PC-9 (cell line): ENCODE measurements around the gene OR9Q1. TPM values are rescaled to one million over a fixed set of nuclear protein-coding genes. Genes with fewer than 3 reads are reported as not detected.

Experiments used
- BruUV-seq: library from RNA; stranded (reverse); fragments of 400-500 nt; replicated peaks from 2 replicates; lab custom pipeline; 2021; lab: Mats Ljungman, UMichigan
- CTCF ChIA-PET: fragments of 300-600 bp; sonication (Branson Sonifier 250); formaldehyde crosslinking; loops from one replicate; lab custom pipeline; 2022; ENCODE audit warnings: antibody characterized with exemption; lab: Charles Lee
- POLR2A ChIA-PET: fragments of 300-600 bp; sonication (Branson Sonifier 250); formaldehyde crosslinking; loops from one replicate; lab custom pipeline; 2022; ENCODE audit warnings: antibody characterized with exemption; ENCODE audit not compliant: unreplicated experiment; lab: Charles Lee
- DNase-seq, 2 experiments: peaks; one replicate each; pipeline versions ENCODE4 v3.0.0 to v3.0.0-alpha.2; 2015 to 2022; ENCODE audit warnings: mixed read lengths in 1 of 2
- H2AFZ ChIP-seq: fragments of 200-600 bp; sonication (generic); 2 replicates; pipeline ENCODE4 v1.8.1; 2017; ENCODE audit warnings: antibody characterized with exemption
- H3F3A ChIP-seq: fragments of 200-600 bp; sonication (generic); 2 replicates; pipeline ENCODE4 v1.8.1; 2017; ENCODE audit warnings: antibody characterized with exemption, mild to moderate bottlenecking, low read depth; ENCODE audit not compliant: insufficient read depth
- H3K27ac ChIP-seq: fragments of 200-600 bp; sonication (generic); 2 replicates; pipeline ENCODE4 v1.6.1; 2016; ENCODE audit warnings: mixed run types
- H3K27me3 ChIP-seq: fragments of 200-600 bp; sonication (generic); 2 replicates; pipeline ENCODE4 v1.6.1; 2016; ENCODE audit warnings: low read depth, mixed run types; ENCODE audit not compliant: insufficient read depth
- H3K36me3 ChIP-seq: fragments of 200-600 bp; sonication (generic); 2 replicates; pipeline ENCODE4 v1.6.1; 2016; ENCODE audit warnings: low read depth, mixed run types
- H3K4me1 ChIP-seq: fragments of 200-600 bp; sonication (generic); replicated peaks from 2 replicates; pipeline ENCODE4 v1.6.1; 2016; ENCODE audit warnings: mixed run types; ENCODE audit not compliant: insufficient read depth
- H3K4me2 ChIP-seq: fragments of 200-600 bp; sonication (generic); 2 replicates; pipeline ENCODE4 v1.6.1; 2017; ENCODE audit warnings: mixed run types
- H3K4me3 ChIP-seq: fragments of 200-600 bp; sonication (generic); 2 replicates; pipeline ENCODE4 v1.6.1; 2016; ENCODE audit warnings: mixed run types
- H3K79me2 ChIP-seq: fragments of 200-600 bp; sonication (generic); 2 replicates; pipeline ENCODE4 v1.6.1; 2017; ENCODE audit warnings: low read depth, mixed run types
- H3K9me2 ChIP-seq: fragments of 200-600 bp; sonication (generic); 2 replicates; pipeline ENCODE4 v1.8.1; 2017; ENCODE audit warnings: mild to moderate bottlenecking; ENCODE audit not compliant: insufficient read depth
- H3K9me3 ChIP-seq: fragments of 200-600 bp; sonication (generic); 2 replicates; pipeline ENCODE4 v1.8.1; 2016; ENCODE audit warnings: low read depth; ENCODE audit not compliant: insufficient read depth
- H4K20me1 ChIP-seq: fragments of 200-600 bp; sonication (generic); 2 replicates; pipeline ENCODE4 v1.8.1; 2017; ENCODE audit not compliant: insufficient read depth
- EZH2 ChIP-seq: fragments of 200-600 bp; sonication (generic); IDR thresholded peaks from 2 replicates; pipeline ENCODE4 v1.8.0; 2017; ENCODE audit warnings: antibody characterized with exemption, low read depth
- intact Hi-C: fragments of 100-400 bp; cut with micrococcal nuclease; formaldehyde crosslinking; loops from one replicate; pipeline ENCODE4 v1.10.0; 2022; ENCODE audit not compliant: unreplicated experiment
- total RNA-seq: library from RNA; stranded (reverse); gene quantifications from 2 replicates; pipeline ENCODE4 v1.2.3, GENCODE V29; 2021
- TF ChIP-seq, protein P1 (sequence below): fragments of 200-600 bp; sonication (generic); conservative IDR thresholded peaks from 2 replicates; pipeline ENCODE4 v1.6.1; 2017; ENCODE audit warnings: mixed run types, antibody characterized with exemption, mild to moderate bottlenecking, moderate library complexity

OR9Q1 gene
- total RNA-seq, 1 experiment from 2014 or later: not detected

DNA sequence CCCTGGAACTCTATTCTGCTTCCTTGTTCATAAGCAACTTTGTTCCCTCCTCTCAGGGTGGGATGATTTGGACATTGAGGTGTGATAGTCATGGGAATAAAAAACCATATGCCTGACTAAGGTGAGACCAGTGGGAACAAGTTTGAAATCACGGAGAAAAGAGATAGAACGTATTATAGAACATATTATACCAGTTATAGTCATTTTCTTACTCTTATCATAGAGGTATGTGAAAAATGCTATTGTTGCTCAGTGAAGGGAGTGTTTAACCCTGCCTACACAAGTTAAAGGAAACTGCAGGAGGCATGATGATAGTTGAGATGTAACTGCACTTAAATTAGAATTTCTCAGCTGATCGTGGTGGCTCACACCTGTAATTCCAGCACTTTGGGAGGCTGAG lies 22.6 kb downstream of the OR9Q1 start:
- H3K4me2 ChIP-seq: no peak overlapping the region
- ChIA-PET CTCF (no interaction called here), POLR2A (no interaction called here)
- no peaks in the 10 kb centered on the region for H3K4me1 ChIP-seq
- no peaks in the 10 kb centered on the region for H4K20me1 ChIP-seq
- no peaks in the 10 kb centered on the region for H3K9me3 ChIP-seq
- no TSS peak for BruUV-seq
- no peak overlapping the region for H2AFZ ChIP-seq
- no peak overlapping the region for H3K4me3 ChIP-seq
- no peaks in the 10 kb centered on the region for H3F3A ChIP-seq
- H3K27ac ChIP-seq: no peak overlapping the region
- TF ChIP-seq, protein P1, sequence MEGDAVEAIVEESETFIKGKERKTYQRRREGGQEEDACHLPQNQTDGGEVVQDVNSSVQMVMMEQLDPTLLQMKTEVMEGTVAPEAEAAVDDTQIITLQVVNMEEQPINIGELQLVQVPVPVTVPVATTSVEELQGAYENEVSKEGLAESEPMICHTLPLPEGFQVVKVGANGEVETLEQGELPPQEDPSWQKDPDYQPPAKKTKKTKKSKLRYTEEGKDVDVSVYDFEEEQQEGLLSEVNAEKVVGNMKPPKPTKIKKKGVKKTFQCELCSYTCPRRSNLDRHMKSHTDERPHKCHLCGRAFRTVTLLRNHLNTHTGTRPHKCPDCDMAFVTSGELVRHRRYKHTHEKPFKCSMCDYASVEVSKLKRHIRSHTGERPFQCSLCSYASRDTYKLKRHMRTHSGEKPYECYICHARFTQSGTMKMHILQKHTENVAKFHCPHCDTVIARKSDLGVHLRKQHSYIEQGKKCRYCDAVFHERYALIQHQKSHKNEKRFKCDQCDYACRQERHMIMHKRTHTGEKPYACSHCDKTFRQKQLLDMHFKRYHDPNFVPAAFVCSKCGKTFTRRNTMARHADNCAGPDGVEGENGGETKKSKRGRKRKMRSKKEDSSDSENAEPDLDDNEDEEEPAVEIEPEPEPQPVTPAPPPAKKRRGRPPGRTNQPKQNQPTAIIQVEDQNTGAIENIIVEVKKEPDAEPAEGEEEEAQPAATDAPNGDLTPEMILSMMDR: no peak
- TF ChIP-seq EZH2: no peak
- peaks cover 21% of the 10 kb centered on the region for H3K27me3 ChIP-seq
- no peak for DNase-seq
- no peaks in the 10 kb centered on the region for H3K9me2 ChIP-seq
- intact Hi-C loops: no loop called here
- no peaks in the 10 kb centered on the region for H3K79me2 ChIP-seq
- H3K36me3 ChIP-seq: no peaks in the 10 kb centered on the region

DNA sequence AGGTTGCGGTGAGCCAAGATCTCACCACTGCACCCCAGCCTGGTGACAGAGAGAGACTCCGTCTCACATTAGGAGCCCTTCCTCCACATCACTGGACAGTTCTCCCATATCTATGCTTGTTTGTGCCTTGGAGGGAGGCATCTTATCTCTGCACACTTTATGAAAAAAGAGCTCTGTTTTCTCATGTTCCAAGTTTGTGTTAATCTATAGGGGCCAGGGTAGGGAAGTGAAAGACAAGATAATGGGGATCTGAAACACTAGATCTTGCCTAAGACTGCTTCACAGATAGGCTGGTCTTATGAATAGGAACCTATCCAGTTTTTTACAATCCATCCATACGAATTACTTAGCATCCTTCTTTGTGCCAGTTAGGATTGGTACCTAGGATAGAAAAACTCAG lies 24.1 kb downstream of the OR9Q1 start:
- H4K20me1 ChIP-seq: no peaks in the 10 kb centered on the region
- no peak overlapping the region for H3K27ac ChIP-seq
- no peak overlapping the region for H3K4me3 ChIP-seq
- no peak for TF ChIP-seq EZH2
- TF ChIP-seq, protein P1: no peak
- DNase-seq: no peak
- no peaks in the 10 kb centered on the region for H3K79me2 ChIP-seq
- no peaks in the 10 kb centered on the region for H3K36me3 ChIP-seq
- H3K4me1 ChIP-seq: no peaks in the 10 kb centered on the region
- peaks cover 21% of the 10 kb centered on the region for H3K27me3 ChIP-seq
- no peaks in the 10 kb centered on the region for H3K9me3 ChIP-seq
- H3K9me2 ChIP-seq: no peaks in the 10 kb centered on the region
- POLR2A ChIA-PET: interaction anchor here (0.5 kb wide), 1 partner anchor 10 kb away, joined by 5 read pairs; no protein-coding TSS in a partner anchor
- no TSS peak for BruUV-seq
- CTCF ChIA-PET: no interaction called here
- H3K4me2 ChIP-seq: no peak overlapping the region
- H3F3A ChIP-seq: no peaks in the 10 kb centered on the region
- intact Hi-C loops: no loop called here
- no peak overlapping the region for H2AFZ ChIP-seq

DNA sequence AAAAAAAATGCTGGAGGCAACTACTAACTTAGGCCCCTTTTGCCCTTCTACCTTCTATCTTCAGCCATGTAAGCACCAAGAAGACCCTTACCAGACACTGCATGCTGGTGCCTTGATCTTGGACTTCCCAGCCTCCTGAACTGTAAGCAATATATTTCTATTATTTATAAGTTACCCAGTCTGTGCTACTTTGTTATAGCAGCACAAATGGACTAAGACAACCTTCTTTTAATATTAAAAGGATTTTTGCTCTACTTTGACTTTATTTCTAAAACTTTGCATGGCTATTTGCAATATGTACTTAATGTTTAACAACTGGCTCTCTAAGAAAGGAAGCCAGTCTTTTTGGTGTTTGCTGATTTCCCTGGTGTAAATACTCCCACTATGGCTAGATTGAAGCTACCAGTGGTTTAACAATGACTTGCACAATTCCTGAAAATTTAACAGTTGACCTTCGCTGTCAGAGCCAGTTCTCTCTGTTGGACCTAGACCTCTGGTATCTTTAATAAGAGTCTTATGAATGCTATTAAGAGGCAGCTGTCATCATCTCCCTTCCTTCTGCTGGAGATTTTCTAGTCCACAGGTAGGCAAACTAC lies 32.2 kb downstream of the OR9Q1 start:
- Histone ChIP-seq H3K27me3 (no peaks in the 10 kb centered on the region), H3K36me3 (no peaks in the 10 kb centered on the region), H3F3A (no peaks in the 10 kb centered on the region), H3K9me3 (no peaks in the 10 kb centered on the region), H2AFZ (no peak overlapping the region), H3K4me3 (no peak overlapping the region), H3K4me2 (no peak overlapping the region), H3K79me2 (no peaks in the 10 kb centered on the region), H4K20me1 (no peaks in the 10 kb centered on the region), H3K27ac (no peak overlapping the region), H3K9me2 (no peaks in the 10 kb centered on the region), H3K4me1 (no peaks in the 10 kb centered on the region)
- CTCF ChIA-PET: no interaction called here
- DNase-seq: no peak
- TF ChIP-seq, protein P1: no peak
- no peak for TF ChIP-seq EZH2
- intact Hi-C loops: no loop called here
- no TSS peak for BruUV-seq
- POLR2A ChIA-PET: no interaction called here
